Vagina (tissue), 2 donors: ENCODE results near the gene TMEM8B.

Experiments
- CTCF ChIP-seq, 3 experiments: fragments of 450-650 bp in 2 of 3; fragments of 200-600 bp in 1 of 3; sonication (generic) in 1 of 3; IDR thresholded peaks; one replicate each; pipeline ENCODE4 v1.5.1; 2017 to 2019; ENCODE audit warnings: antibody characterized with exemption in 3 of 3, mild to moderate bottlenecking in 2 of 3, moderate library complexity in 2 of 3
- POLR2A ChIP-seq, 2 donors: fragments of 450-650 bp; IDR thresholded peaks; one replicate each; pipeline ENCODE4 v1.6.1; 2017; ENCODE audit warnings: antibody characterized with exemption in 2 of 2, mild to moderate bottlenecking in 2 of 2, moderate library complexity in 2 of 2

DNA sequence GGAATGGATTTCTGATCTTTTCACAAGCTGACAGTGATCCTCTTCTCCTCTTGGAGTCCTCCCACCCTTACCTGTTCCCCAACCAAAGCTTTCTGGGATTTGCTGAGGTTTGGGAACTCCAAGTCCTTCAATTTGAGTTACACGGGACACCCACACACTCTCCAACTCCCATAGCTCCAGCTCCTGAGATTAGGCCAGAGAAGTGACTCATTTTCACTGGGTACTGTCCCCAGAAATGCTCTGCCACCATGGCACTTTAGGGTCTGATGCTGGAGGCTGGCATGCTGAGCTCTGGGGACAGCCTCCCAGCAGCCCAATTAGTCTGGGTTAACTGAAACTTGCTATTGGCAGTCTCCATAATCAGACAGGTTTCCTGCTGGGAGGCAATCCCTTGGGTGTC lies 63.0 kb downstream of the TMEM8B start:
- no peak for TF ChIP-seq CTCF (IDR thresholded peaks at IDR 0.05)
- no peak for TF ChIP-seq POLR2A (IDR thresholded peaks at IDR 0.05)
